H1 (cell line): Measurements from ENCODE around the gene NCOA1.

Experiments
- CTCF ChIP-seq, 3 experiments: IDR thresholded peaks; 1 replicate in 2 of 3; 2 replicates in 1 of 3; pipeline versions ENCODE4 v1.5.1 to v1.6.1; 2011; ENCODE audit warnings: low read length in 3 of 3, mild to moderate bottlenecking in 3 of 3, inconsistent platforms in 2 of 3, low read depth in 1 of 3, moderate library complexity in 1 of 3; ENCODE audit not compliant: insufficient read depth in 1 of 3; ENCODE audit errors: control extremely low read depth in 1 of 3
- EGR1 ChIP-seq: IDR thresholded peaks from 2 replicates; pipeline ENCODE4 v1.6.1; 2011; ENCODE audit warnings: low read depth, low read length, borderline replicate concordance
- JUN ChIP-seq: IDR thresholded peaks from 2 replicates; pipeline ENCODE4 v1.6.1; 2011; ENCODE audit warnings: low read depth, mild to moderate bottlenecking, improper control_type of control experiment, low read length
- MAFK ChIP-seq: IDR thresholded peaks from 2 replicates; pipeline ENCODE4 v1.6.1; 2012; ENCODE audit warnings: low read depth, mild to moderate bottlenecking, improper control_type of control experiment, low read length
- POLR2A ChIP-seq, 2 experiments: IDR thresholded peaks; 1 replicate in 1 of 2; 2 replicates in 1 of 2; pipeline ENCODE4 v1.6.1; 2011; ENCODE audit warnings: low read depth in 2 of 2, low read length in 2 of 2, mild to moderate bottlenecking in 2 of 2; ENCODE audit errors: control extremely low read depth in 1 of 2
- POLR2AphosphoS5 ChIP-seq: IDR thresholded peaks from 2 replicates; pipeline ENCODE4 v1.6.1; 2011; ENCODE audit warnings: low read depth, low read length
- RAD21 ChIP-seq, 2 experiments: IDR thresholded peaks in 1 of 2; conservative IDR thresholded peaks in 1 of 2; 2 replicates each; pipeline ENCODE4 v1.6.1; 2011; ENCODE audit warnings: low read depth in 2 of 2, low read length in 2 of 2, improper control_type of control experiment in 1 of 2, inconsistent platforms in 1 of 2, mild to moderate bottlenecking in 1 of 2, moderate library complexity in 1 of 2
- RFX5 ChIP-seq: IDR thresholded peaks from 2 replicates; pipeline ENCODE4 v1.6.1; 2011; ENCODE audit warnings: low read depth, low read length, improper control_type of control experiment, borderline replicate concordance
- SUZ12 ChIP-seq: fragments of 200-600 bp; sonication (generic); IDR thresholded peaks from 2 replicates; pipeline ENCODE4 v1.6.1; 2012; ENCODE audit warnings: mild to moderate bottlenecking, inconsistent platforms, low read length, moderate library complexity, mixed read lengths
- TAF1 ChIP-seq: IDR thresholded peaks from 2 replicates; pipeline ENCODE4 v1.6.1; 2011; ENCODE audit warnings: mild to moderate bottlenecking, low read depth, low read length
- TF ChIP-seq, protein P1 (sequence below): IDR thresholded peaks from 2 replicates; pipeline ENCODE4 v1.6.1; 2011; ENCODE audit warnings: low read depth, mild to moderate bottlenecking, low read length; ENCODE audit not compliant: insufficient read depth

DNA sequence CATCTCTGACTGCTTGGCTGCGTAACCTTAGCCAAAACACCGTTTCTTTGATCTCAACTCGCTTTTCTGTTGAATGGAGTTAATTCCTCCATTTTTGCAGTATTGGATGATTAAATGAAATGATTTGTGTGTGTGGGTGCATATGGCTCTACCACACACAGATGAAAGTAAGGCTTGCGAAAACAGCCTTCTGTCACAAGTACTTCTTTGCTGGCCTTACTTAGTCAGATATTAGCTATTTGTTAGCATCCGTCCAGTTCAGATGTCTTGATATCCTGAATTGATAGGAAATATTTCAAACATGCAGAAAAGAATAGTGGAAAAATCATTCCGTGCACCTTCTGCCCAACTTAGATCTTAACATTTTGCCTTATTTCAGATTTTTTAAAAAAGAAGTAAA lies 21.8 kb downstream of the NCOA1 start:
- TF ChIP-seq POLR2A (IDR thresholded peaks at IDR 0.05; ENCODE audit: control extremely low read depth in 1 of 2, low read depth in 2 of 2, low read length in 2 of 2), result no peak
- no peak for TF ChIP-seq CTCF (IDR thresholded peaks at IDR 0.05; ENCODE audit: control extremely low read depth in 1 of 3, insufficient read depth in 1 of 3, low read depth in 1 of 3, low read length in 3 of 3)
- TF ChIP-seq EGR1, result no peak
- no peak for TF ChIP-seq SUZ12
- no peak for TF ChIP-seq RFX5
- no peak for TF ChIP-seq RAD21 (IDR thresholded peaks at IDR 0.05 in 1 of 2, conservative IDR thresholded peaks at IDR 0.05 in 1 of 2; ENCODE audit: low read depth in 2 of 2, low read length in 2 of 2)
- no peak for TF ChIP-seq POLR2AphosphoS5
- TF ChIP-seq, protein P1, sequence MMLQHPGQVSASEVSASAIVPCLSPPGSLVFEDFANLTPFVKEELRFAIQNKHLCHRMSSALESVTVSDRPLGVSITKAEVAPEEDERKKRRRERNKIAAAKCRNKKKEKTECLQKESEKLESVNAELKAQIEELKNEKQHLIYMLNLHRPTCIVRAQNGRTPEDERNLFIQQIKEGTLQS, result no peak
- no peak for TF ChIP-seq TAF1
- TF ChIP-seq JUN, result no peak
- TF ChIP-seq MAFK, result no peak
